NCI-H748 (cell line): ENCODE data around the gene RIBC1.
"Not testable (repeated sequence)": the region's sequence is repeated elsewhere in the genome, so short reads cannot be mapped to it uniquely, and the experiment has no call there.

ENCODE experiments used
- DNase-seq: peaks from one replicate; lab custom pipeline; 2025; ENCODE audit not compliant: unreplicated experiment; lab: John Stamatoyannopoulos, UW

The RIBC1 gene

DNA sequence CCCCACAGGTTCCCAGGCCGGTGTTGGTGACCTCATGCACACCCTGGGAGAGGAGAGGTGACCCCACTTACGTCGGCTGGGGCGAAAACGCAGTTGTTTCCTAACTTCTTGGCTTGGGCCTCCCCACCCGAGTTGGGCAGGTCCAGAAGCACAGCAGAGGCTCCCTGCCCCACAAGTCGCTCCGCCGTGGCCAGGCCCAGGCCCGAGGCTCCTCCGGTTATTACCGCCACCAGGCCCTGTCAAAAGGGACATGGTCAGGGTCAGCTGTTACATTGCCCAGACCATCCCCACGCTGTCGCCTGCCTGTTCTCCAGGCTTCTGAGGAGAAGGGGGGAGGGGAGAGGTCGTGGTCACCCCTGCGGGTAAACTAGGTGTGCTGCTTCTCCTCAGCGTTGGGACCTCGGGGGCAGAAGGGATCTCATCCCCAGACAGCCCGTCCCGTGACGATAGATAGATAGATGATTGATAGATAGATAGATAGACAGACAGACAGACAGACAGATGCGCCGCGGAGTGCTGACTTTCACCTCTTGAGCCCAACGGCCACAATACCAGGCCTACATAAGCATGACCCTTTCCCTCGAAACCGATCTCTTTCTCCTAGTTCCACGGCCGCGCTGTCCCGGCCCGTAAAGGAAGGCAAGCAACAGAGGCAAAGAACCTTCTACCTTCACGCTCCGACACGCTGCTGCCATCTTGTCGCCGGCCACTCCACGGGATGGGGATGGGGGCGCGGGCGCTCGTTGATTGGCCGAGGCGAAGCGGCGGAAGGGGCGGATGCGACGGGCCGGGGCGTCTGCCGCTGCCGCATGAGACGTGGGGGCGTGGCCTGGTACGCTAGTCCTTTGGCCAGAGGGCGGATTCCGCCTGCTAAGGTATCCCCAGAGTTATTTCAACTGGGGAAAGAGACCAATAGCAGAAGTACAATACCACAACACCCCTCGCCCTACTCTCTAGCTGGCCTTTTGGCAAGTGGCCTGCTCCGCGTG is 11.3 kb downstream of the RIBC1 start, which contains the start of gene HSD17B10:
Gene HSD17B10, minus strand, starts transcription at position 720 of the 989 bp plus-strand sequence. Its CDS starts 25 bp downstream, at position 695.
- DNase-seq, result peak; percentile 93

- peak; percentile 70 for DNase-seq
Measured at GRCh38 chrX:53435997-53436396, 13.3 kb downstream of the RIBC1 start.

DNA sequence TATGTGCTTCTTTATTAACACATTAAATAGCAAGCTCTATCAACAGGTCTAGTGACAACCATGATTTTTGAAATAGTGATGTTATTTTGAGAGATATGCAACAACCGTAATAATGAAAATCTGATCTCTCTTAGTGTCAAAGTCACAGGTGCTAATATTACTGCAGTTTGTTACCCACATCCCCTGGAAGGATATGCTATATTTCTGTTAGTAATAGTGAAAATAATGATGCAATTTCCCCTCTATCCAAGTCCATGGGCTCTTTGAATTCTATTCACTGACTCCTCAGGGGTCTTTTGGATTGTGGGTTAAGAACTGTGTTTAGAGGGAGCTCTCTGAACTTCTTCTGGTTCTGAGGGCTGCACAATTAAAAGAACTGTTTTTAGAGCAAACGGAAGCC is 14.5 kb downstream of the RIBC1 start:
- no peak for DNase-seq

- DNase-seq, result peak; percentile 4
Measured at GRCh38 chrX:53438174-53438831, 15.6 kb downstream of the RIBC1 start.

- no peak for DNase-seq
Measured at GRCh38 chrX:53438832-53439230, 16.2 kb downstream of the RIBC1 start.

DNA sequence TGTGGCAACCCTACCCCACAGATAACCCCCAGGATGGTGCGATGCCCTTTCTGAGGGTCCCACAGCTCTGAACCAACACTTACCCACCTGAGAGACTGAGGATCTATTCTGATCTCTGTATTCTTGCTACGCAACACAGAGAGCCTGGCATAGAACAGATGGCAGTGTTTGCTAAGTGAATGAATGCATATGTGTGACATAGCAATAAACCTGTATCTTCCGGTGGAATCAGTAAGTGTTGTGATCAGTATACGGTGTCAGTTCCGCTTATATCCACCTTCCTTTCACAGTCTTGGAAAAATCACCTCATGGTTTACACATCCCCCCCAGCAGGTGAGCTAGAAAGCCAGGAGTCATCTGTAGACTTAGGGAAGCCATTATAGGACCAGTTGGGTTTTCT is 17.4 kb downstream of the RIBC1 start:
- DNase-seq, result peak; percentile 60

DNA sequence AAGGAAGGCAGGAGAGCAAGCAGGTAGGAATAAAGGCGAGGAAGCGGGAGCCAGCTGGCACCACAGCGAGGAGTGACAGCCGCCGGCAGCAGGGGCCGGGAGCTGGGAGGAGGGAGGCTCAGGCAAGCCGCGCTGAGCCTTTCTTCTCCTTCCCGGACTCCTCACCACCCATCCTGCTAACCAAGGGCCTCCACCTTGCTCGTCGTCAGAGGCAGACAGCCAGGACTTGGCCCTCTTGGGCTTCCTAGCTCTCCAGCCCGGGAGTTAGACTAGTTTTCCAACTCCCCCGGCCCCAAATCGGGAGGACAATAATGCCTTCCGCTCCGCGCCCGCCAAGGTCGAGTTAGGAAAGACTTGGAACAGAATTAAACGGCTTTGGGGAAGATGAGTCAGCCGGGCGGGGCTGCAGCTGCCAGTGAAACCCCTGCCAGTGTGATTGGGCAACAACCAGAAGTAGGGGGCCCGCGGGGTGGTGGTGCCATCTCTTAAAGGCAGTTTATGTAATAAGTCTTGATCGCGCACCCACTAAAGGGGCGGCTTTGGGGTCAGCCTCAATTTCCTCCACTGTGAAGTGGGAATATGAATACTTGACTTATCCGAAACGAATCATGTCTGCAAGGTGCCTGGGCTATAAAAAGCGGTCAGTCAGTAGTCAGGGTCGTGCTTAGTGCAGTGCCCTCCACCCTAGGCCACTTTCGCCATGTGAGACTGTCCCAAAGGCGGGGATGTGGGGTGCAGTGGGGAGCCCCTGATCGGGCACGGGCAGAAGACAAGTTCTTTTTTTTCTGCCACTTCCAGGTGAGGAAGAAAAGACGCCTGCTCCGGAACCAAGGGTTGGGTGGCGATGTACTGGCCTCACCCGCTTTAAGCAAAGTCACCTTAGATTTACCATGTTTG is 18.2 kb downstream of the RIBC1 start:
- peak; percentile 45 for DNase-seq

GRCh38 chrX:53441531-53442321 is 19.1 kb downstream of the RIBC1 start:
- DNase-seq, result peak; percentile 88

- DNase-seq, result no peak
Measured at GRCh38 chrX:53442322-53442631, 19.6 kb downstream of the RIBC1 start.

GRCh38 chrX:53445977-53446376 is 23.3 kb downstream of the RIBC1 start:
- DNase-seq, result peak; percentile 42

DNA sequence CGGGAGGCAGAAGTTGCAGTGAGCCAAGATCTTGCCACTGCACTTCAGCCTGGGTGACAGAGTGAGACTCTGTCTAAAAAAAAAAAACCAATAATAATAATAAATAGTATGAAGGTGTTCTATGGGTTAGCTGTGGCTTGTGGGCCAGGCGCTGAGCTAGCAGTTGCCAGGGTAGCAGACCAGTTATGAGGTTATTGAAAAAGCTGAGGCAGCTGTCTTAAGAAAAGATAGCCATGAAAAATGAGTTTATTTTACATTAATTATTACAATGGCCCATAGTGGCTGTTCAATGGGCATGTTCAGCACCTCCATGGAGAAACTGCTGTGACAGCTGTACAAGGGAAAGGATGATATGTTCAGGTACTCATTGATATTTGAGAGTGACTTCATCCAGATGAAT is 24.8 kb downstream of the RIBC1 start:
- DNase-seq, result no peak

DNA sequence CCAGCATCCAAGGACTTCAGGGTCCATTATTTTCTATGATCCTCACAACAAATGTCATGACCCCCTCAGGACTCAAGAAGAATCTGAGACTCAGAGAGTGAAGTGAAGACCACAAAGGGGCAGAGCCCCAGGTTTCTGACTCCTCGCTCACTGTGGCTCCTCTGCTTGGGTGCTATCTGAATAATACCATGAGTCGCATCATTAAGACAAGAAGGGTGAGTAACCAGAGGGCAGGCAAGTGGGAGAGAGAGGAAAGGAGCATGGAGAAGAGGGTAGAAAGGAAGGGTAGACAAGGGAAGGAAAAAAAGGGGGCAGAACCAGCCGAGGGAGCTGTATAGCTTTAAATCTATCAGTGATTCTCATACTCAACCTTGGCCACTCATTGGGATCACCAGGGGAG is 27.0 kb downstream of the RIBC1 start:
- no peak for DNase-seq

GRCh38 chrX:53452812-53453211 is 30.1 kb downstream of the RIBC1 start:
- no peak for DNase-seq

DNA sequence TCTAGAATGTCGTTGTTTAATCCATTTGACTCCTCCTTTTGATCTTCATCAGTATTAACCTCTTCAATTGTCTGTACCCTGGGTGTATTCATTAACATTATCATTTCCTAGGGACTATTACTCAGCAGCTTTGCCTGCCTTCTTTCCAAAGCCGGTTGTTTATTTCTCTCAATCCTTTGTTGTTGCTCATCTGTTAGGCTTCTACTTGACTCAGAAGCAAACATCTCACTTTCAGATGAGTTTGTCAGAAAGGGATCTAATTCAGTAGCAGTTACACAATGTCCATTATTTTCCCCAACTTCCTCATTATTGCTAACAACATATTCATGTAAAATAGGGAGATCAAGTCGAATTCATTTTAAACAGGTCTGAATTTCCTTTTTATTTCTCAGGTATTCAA is 33.6 kb downstream of the RIBC1 start:
- DNase-seq, result no peak

- no peak for DNase-seq
Measured at GRCh38 chrX:53458082-53458481, 35.4 kb downstream of the RIBC1 start.

DNA sequence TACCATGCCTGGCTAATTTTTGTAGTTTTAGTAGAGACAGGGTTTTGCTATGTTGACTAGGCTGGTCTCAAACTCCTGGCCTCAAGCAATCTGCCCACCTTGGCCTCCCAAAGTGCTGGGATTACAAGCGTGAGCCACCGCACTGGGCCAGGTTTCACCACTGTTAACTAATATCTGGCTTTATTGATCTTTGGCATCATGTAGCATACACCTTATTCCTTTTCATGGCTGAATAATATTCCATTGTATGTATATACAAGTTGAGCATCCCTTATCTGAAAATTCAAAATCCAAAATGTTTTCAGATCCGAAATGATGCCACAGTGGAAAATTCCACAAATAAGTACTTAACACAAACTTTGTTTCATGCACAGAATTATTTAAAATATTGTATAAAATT is 46.0 kb downstream of the RIBC1 start:
- not testable (repeated sequence) for DNase-seq

DNA sequence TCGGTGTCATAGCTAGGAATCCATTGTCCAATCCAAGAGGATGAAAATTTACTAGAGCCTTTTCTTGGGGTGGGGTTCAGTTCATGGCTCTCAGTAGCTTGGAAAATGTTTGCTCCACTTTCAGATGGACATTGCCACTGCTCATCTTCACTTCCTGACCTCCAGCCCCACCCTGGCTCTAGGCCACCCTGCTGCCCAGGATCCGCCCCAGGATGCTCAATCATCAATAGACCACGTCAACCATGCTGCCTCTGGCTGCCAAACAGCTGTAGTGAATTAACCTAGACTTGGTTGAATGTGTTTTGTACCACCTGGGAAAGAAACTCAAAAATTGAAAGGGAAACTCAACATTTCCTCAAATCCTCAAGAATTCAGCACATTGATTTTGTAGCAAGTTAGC is 48.7 kb downstream of the RIBC1 start:
- no peak for DNase-seq

DNA sequence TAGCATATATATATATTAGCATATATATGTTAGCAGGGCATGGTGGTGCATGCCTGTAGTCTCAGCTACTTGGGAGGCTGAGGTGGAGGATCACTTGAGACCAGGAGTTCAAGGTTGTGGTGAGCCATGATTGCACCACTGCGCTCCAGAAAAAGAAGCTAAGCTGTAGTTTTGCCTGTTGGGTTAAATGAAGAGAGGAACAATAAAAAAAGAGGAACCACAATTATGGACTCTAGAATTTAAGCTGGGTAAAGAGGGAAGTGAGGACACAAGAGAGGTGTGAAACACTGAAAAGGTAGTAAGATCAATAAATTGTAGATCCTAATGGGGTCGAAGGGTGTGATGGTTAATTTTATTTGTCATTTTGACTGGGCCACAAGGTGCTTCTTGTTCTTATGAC is 52.0 kb downstream of the RIBC1 start:
- DNase-seq, result no peak

DNA sequence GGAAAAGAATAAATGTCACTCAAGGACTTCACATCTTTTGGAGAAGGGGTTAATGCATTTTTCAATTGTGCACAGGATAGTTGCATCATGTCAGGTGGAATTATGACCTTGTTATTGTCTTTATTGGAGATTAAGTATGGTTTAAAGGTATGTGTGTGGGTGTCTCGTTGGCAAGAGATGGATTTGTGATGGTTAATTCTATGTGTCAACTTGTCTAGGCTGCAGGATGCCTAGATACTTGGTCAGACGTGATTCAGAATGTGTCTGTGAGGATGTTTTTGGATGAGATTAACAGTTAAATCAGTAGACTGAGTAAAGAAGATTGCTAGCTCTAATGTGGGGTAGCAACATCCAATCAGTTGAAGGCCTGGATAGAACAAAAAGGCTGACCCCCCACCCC is 53.7 kb downstream of the RIBC1 start:
- no peak for DNase-seq

- no peak for DNase-seq
Measured at GRCh38 chrX:53479301-53479700, 56.6 kb downstream of the RIBC1 start.
